Adrenal gland (tissue), 12 donors: ENCODE results near the gene KLHL42. TPM values are rescaled to one million over a fixed set of nuclear protein-coding genes. Genes with fewer than 3 reads are reported as not detected.
"Not testable (repeated sequence)": the region's sequence is repeated elsewhere in the genome, so short reads cannot be mapped to it uniquely, and the experiment has no call there.

Experiments
- DNase-seq, 7 donors: peaks; one replicate each; pipeline ENCODE4 v3.0.0-alpha.2; 2019 to 2020
- H3K27ac ChIP-seq, 5 donors: fragments of 200-600 bp; sonication (generic) in 4 of 5; 1 replicate in 3 of 5; 2 replicates in 2 of 5; pipeline versions ENCODE4 v1.5.1 to v1.8.0; 2016 to 2020; ENCODE audit warnings: mild to moderate bottlenecking in 1 of 5
- H3K27me3 ChIP-seq: fragments of 200-600 bp; 2 replicates; pipeline ENCODE4 v1.8.0; 2021
- H3K36me3 ChIP-seq, 2 donors: fragments of 200-600 bp; replicated peaks in 1 of 2; 1 replicate in 1 of 2; 2 replicates in 1 of 2; pipeline versions ENCODE4 v1.5.1 to v1.8.0; 2018 to 2022
- H3K4me1 ChIP-seq, 2 donors: fragments of 200-600 bp; replicated peaks in 1 of 2; 1 replicate in 1 of 2; 2 replicates in 1 of 2; pipeline versions ENCODE4 v1.5.1 to v1.8.0; 2018 to 2021
- H3K4me3 ChIP-seq, 4 donors: fragments of 200-600 bp; sonication (generic) in 3 of 4; one replicate each; pipeline ENCODE4 v1.5.1; 2016 to 2018
- H3K9me3 ChIP-seq, 3 donors: fragments of 200-600 bp; sonication (generic) in 1 of 3; replicated peaks in 1 of 3; 1 replicate in 2 of 3; 2 replicates in 1 of 3; pipeline versions ENCODE4 v1.5.1 to v1.8.0; 2016 to 2021
- POLR2A ChIP-seq, 2 donors: fragments of 450-650 bp; IDR thresholded peaks; one replicate each; pipeline ENCODE4 v1.6.1; 2017; ENCODE audit warnings: antibody characterized with exemption in 2 of 2, mild to moderate bottlenecking in 2 of 2, moderate library complexity in 1 of 2
- WGBS, 4 donors: extraction: QIAGEN DNeasy Blood & Tissue Kit in 2 of 4; methylation state at CpG; one replicate each; pipeline versions ENCODE4 v1.1.5 to v1.1.7; 2013 to 2017; 5-methylcytosine and 5-hydroxymethylcytosine counted together
- intact Hi-C, 2 donors: fragments of 100-400 bp; cut with DNase I; formaldehyde crosslinking; loops; one replicate each; pipeline versions ENCODE4 v1.14.1 to v1.15.0; 2022 to 2023
- polyA plus RNA-seq, 3 donors: library from polyadenylated mRNA; stranded (reverse); fragments of 200-250 nt in 2 of 3; fragments of 350-450 nt in 1 of 3; fragmentation: Illumina TruSeq in 1 of 3; extraction: RNeasy Lipid Tissue Mini Kit (QIAGEN cat#74804) in 1 of 3; gene quantifications; one replicate each; pipeline ENCODE4 v1.2.3, GENCODE V29; 2013 to 2014
- total RNA-seq, 9 donors: library from RNA; depleted of rRNA in 4 of 9; stranded (reverse); fragments of >200 nt in 4 of 9; fragments of 120-200 nt in 1 of 9; fragmentation: NEBNext Ultra II Directional in 1 of 9; extraction: Animal tissue kit (Norgen Biotek cat#: 25700) in 1 of 9; gene quantifications; one replicate each; pipeline versions ENCODE4 v1.1.0 to v1.2.4, GENCODE V29; 2013 to 2023
- TF ChIP-seq, protein P1 (sequence below), 6 experiments: fragments of 450-650 bp in 4 of 6; fragments of 200-600 bp in 2 of 6; sonication (generic) in 1 of 6; IDR thresholded peaks; 1 replicate in 5 of 6; 2 replicates in 1 of 6; pipeline versions ENCODE4 v1.5.1 to v1.8.0; 2016 to 2021; ENCODE audit warnings: antibody characterized with exemption in 6 of 6, mild to moderate bottlenecking in 2 of 6, moderate library complexity in 1 of 6
- donor health status: healthy with polysubstance abuse.
- donor health status: Bipolar disorder and iron deficiency.
- donor health status: DM: yes; HTN: yes; CAD: no.
- donor health status: DM: no; HTN: no; CAD: no.
- donor health status: DM: no; HTN: no; CAD: no.
- donor health status: DM: yes; HTN: yes; CAD: no.

Gene KLHL42
- total and polyA plus RNA-seq, 12 donors = 7.8 to 23.7 (median 18.4) TPM

DNA sequence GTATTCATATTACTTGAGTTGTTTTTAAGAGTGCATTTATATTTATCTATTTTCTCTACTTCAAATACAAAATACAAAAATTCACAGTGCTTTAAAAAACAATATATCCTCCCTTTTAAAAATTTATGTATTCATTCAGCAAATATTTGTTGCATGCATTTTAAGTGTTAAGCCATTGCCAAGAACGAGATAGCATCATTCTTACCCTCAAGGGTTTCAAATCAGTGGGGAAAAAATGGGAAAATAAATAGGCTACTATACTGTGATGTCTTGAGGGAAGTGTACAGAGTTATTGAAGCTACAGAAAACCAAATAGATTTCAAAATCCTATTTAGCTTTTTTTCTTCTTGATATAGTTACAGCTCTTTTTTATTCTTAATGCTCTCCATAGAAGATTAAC, 46.2 kb upstream of the KLHL42 start:
- Histone ChIP-seq H3K27me3 (no peaks in the 10 kb centered on the region), H3K9me3 (no peaks in the 10 kb centered on the region), H3K4me1 (no peaks in the 10 kb centered on the region), H3K4me3 (no peak overlapping the region), H3K27ac (no peak overlapping the region), H3K36me3 (peaks cover 0 to 15% of the 10 kb centered on the region in 2 donors)
- 91 to 97% (median 94%) methylated on average over 1 of the region's 1 CpG for WGBS, 4 donors
- intact Hi-C loops = loop anchor here (5.0 to 10.0 kb wide), 3 partner anchors 81 to 209 kb away; no protein-coding TSS in a partner anchor
- TF ChIP-seq, protein P1, sequence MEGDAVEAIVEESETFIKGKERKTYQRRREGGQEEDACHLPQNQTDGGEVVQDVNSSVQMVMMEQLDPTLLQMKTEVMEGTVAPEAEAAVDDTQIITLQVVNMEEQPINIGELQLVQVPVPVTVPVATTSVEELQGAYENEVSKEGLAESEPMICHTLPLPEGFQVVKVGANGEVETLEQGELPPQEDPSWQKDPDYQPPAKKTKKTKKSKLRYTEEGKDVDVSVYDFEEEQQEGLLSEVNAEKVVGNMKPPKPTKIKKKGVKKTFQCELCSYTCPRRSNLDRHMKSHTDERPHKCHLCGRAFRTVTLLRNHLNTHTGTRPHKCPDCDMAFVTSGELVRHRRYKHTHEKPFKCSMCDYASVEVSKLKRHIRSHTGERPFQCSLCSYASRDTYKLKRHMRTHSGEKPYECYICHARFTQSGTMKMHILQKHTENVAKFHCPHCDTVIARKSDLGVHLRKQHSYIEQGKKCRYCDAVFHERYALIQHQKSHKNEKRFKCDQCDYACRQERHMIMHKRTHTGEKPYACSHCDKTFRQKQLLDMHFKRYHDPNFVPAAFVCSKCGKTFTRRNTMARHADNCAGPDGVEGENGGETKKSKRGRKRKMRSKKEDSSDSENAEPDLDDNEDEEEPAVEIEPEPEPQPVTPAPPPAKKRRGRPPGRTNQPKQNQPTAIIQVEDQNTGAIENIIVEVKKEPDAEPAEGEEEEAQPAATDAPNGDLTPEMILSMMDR (IDR thresholded peaks at IDR 0.05) = no peak
- no peak for TF ChIP-seq POLR2A (IDR thresholded peaks at IDR 0.05)
- no peak for DNase-seq

DNA sequence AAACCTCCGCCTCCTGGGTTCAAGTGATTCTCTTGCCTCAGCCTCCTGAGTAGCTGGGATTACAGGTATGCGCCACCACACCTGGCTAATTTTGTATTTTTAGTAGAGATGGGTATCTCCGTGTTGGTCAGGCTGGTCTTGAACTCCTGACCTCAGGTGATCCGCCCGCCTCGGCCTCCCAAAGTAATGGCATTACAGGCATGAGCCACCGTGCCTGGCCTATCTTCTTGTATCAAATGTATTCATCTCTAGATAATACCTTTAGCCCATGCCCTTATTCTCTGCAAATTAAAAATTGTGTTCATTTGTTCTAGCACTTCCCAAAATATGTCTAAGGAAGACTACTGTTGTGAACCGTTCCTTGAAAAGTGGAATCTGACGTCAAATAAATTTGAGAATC, 45.7 kb upstream of the KLHL42 start:
- not testable (repeated sequence) for H3K9me3 ChIP-seq, H3K27me3 ChIP-seq, DNase-seq, H3K27ac ChIP-seq, H3K4me1 ChIP-seq, H3K4me3 ChIP-seq
- intact Hi-C loops = loop anchor here (5.0 to 10.0 kb wide), 3 partner anchors 80 to 208 kb away; no protein-coding TSS in a partner anchor
- 88 to 94% (median 91%) methylated on average over 9 of the region's 9 CpGs for WGBS, 4 donors
- peaks cover 0 to 15% of the 10 kb centered on the region in 2 donors for H3K36me3 ChIP-seq

DNA sequence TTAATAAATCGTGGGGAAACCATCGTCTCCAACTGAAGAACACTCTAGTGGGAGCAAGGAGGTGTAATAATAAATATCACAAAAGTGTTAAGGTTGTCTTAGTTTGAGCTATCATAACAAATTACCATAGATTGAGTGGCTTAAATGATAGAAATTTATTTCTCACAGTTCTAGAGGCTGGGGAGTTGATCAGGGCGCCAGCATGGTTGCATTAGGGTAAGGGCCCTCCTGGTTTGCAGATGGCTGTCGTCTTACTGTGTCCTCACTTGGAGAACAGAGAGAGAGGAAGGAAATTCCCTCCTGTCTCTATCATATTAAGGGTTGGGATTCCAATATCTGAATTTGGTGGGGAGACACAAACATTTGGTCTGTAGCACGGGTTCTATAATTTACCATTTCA, 36.4 kb upstream of the KLHL42 start:
- intact Hi-C loops = no loop called here
- 96 to 99% (median 97%) methylated on average over 5 of the region's 5 CpGs for WGBS, 4 donors
- Histone ChIP-seq H3K27ac (no peak overlapping the region), H3K4me1 (peaks cover 7 to 11% of the 10 kb centered on the region in 2 donors), H3K9me3 (no peaks in the 10 kb centered on the region), H3K36me3 (no peaks in the 10 kb centered on the region), H3K4me3 (no peak overlapping the region), H3K27me3 (no peaks in the 10 kb centered on the region)
- TF ChIP-seq, protein P1 (IDR thresholded peaks at IDR 0.05) = no peak
- TF ChIP-seq POLR2A (IDR thresholded peaks at IDR 0.05) = no peak
- DNase-seq = no peak

DNA sequence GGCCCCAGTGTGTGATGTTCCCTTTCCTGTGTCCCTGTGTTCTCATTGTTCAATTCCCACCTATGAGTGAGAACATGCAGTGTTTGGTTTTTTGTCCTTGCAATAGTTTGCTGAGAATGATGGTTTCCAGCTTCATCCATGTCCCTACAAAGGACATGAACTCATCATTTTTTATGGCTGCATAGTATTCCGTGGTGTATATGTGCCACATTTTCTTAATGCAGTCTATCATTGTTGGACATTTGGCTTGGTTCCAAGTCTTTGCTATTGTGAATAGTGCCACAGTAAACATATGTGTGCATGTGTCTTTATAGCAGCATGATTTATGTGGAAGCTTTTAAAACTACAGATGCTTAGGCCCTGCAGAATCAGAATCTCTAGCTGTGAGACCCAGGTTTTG, 34.3 kb upstream of the KLHL42 start:
- H3K36me3 ChIP-seq, H3K9me3 ChIP-seq, H3K27me3 ChIP-seq, DNase-seq, H3K4me3 ChIP-seq, H3K27ac ChIP-seq, intact Hi-C loops: not testable (repeated sequence)
- WGBS, 4 donors = 80 to 100% (median 100%) methylated on average over 1 of the region's 1 CpG
- peaks cover 7 to 11% of the 10 kb centered on the region in 2 donors for H3K4me1 ChIP-seq

DNA sequence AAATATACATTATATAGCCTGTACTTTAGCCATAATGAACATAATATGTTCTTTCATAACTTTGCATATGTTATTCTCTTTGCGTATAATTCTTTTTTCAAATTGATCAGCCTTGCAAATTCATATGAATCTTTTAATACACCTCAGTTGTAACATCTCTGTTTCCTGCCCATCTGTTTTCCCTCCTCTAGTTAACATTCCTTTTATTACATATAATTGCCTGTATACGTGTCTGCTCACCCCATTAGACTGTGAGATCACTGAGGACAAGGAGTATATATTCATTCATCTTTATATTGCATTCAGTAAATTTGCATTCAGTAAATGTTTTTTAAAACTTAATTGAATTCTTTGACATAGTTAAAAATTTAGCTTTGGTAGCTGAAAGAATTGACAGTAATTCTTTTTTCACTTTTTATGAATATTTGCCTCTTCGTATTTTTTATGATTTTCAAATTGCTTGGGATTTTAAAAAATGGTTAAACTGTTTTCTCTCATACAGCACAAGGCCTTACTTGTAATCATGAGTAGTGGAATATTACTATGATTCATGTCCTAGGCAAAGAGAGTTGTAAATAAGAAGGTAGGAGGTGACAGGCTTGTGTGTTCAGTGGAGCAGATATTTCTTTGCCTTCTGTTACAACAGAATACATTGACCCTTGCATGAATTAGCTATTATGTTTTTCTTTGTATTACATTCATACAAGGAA, 32.8 kb upstream of the KLHL42 start:
- Histone ChIP-seq H3K4me3 (no peak overlapping the region), H3K36me3 (no peaks in the 10 kb centered on the region), H3K4me1 (peaks cover 7 to 11% of the 10 kb centered on the region in 2 donors), H3K27me3 (no peaks in the 10 kb centered on the region), H3K27ac (peak overlapping the region; percentile 55 to 93 (median 77)), H3K9me3 (no peaks in the 10 kb centered on the region)
- WGBS, 4 donors = 61 to 71% (median 68%) methylated on average over 3 of the region's 3 CpGs
- no peak for TF ChIP-seq POLR2A (IDR thresholded peaks at IDR 0.05)
- TF ChIP-seq, protein P1 (IDR thresholded peaks at IDR 0.05) = no peak
- intact Hi-C loops = no loop called here
- DNase-seq = no peak
